ENCODE data around the gene RILPL1.
"Not testable (repeated sequence)": the region's sequence is repeated elsewhere in the genome, so short reads cannot be mapped to it uniquely, and the experiment has no call there.

Gene RILPL1

GRCh38 chr12:123497065-123497464 lies 36.5 kb downstream of the RILPL1 start:
- no peak for DNase-seq

- DNase-seq, result no peak
Observed at GRCh38 chr12:123494124-123494851, 39.2 kb downstream of the RILPL1 start.

GRCh38 chr12:123492339-123493039 lies 41.0 kb downstream of the RILPL1 start:
- not testable (repeated sequence) for DNase-seq

GRCh38 chr12:123491481-123491880 lies 42.0 kb downstream of the RILPL1 start:
- no peak for DNase-seq

GRCh38 chr12:123491056-123491455 lies 42.5 kb downstream of the RILPL1 start:
- no peak for DNase-seq

GRCh38 chr12:123490089-123490488 lies 43.4 kb downstream of the RILPL1 start:
- no peak for DNase-seq

- no peak for DNase-seq
Observed at GRCh38 chr12:123489580-123489979, 43.9 kb downstream of the RILPL1 start.

GRCh38 chr12:123488539-123489230 lies 44.8 kb downstream of the RILPL1 start:
- DNase-seq, result no peak

- DNase-seq, result no peak
Observed at GRCh38 chr12:123487428-123487827, 46.1 kb downstream of the RILPL1 start.

- DNase-seq, result peak in 33 of 56 donors; percentile 13 to 82 (median 38)
Observed at GRCh38 chr12:123485756-123486155, 47.8 kb downstream of the RILPL1 start.

- no peak for DNase-seq
Observed at GRCh38 chr12:123483602-123484248, 49.8 kb downstream of the RILPL1 start.

- DNase-seq, result no peak
Observed at GRCh38 chr12:123482876-123483275, 50.6 kb downstream of the RILPL1 start.

GRCh38 chr12:123481251-123481650 lies 52.3 kb downstream of the RILPL1 start:
- DNase-seq, result not testable (repeated sequence)

- peak in 55 of 56 donors; percentile 40 to 98 (median 89) for DNase-seq
Observed at GRCh38 chr12:123479442-123480180, 53.9 kb downstream of the RILPL1 start.

- peak in 55 of 56 donors; percentile 20 to 93 (median 71) for DNase-seq
Observed at GRCh38 chr12:123478762-123479161, 54.8 kb downstream of the RILPL1 start.

- no peak for DNase-seq
Observed at GRCh38 chr12:123478069-123478468, 55.5 kb downstream of the RILPL1 start.

GRCh38 chr12:123475246-123475703 lies 58.2 kb downstream of the RILPL1 start:
- no peak for DNase-seq

GRCh38 chr12:123474485-123475245 lies 58.9 kb downstream of the RILPL1 start:
- DNase-seq, result no peak

- DNase-seq, result no peak
Observed at GRCh38 chr12:123472438-123472849, 61.1 kb downstream of the RILPL1 start.

All from amygdala (tissue), 56 donors.